CD4-positive, alpha-beta T cell treated with Interleukin-4 for 1 hour (primary cell): ENCODE data around the gene AGMAT.
"Not testable (repeated sequence)": the region's sequence is repeated elsewhere in the genome, so short reads cannot be mapped to it uniquely, and the experiment has no call there.

Source experiments
- DNase-seq, 2 donors: peaks; one replicate each; pipeline ENCODE4 v3.0.0-alpha.2; 2020 to 2022

Gene AGMAT

DNA sequence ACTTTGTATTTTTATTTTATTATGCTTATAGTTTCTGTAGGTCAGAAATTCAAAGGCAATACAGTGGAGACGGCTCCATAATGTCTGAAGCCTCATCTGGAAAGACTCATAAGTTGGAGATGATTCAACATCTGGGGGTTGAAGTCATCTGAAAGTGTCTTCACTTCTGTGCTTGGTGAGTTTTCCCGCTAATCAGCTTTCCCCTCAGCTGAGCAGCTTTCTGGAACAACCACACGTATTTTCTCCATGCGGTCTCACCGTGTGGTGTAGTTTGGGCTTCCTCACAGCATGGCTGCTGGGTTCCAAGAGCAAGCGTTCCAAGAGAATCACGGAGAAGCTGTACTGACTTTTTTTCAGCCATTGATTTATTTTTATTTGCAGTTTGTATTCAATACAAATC, 24.8 kb upstream of the AGMAT start:
- no peak for DNase-seq

DNA sequence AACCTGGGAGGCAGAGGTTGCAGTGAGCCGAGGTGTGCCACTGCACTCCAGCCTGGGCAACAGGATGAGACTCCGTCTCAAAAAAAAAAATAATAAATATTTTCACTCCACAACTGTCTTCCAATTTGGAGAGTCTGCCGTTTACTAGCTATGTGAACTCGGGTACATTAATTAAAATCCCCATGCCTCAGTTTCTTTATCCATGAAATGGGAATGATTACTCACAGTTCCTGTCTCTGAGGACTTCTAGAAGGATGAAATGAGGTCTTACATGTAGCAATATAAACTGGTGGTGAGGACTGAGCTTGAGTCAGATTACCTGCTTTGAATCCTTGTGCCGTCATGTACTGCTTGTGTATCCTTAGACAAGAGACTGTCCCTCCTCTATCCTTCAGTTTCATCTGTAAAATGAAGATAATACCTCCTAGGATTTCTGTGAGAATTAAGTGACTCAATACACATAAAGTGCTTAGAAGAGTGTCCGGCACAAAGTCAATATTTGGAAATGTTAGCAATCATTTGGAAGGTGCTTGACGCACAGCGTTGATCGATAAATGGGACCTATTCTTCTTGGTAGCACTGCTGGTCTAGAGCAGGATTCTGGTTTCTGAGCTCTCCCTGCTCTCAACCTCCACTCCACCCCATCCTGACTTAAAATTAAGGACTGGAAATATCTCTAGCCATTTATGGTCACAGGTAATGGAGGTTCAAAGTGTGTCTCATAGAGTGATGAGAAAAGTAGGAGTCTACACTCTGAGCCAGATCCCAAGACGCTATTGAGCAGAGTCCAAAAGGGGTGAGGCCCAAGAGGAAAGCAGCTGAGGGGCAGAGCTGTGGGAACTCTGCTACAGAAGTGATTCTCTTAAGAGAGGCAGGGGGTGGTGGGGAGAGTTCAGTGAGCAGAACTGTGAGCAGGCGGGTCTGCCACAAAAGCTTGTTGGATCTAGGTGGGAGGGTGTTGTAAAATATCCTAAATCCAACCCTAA, 20.8 kb upstream of the AGMAT start:
- DNase-seq: no peak

DNA sequence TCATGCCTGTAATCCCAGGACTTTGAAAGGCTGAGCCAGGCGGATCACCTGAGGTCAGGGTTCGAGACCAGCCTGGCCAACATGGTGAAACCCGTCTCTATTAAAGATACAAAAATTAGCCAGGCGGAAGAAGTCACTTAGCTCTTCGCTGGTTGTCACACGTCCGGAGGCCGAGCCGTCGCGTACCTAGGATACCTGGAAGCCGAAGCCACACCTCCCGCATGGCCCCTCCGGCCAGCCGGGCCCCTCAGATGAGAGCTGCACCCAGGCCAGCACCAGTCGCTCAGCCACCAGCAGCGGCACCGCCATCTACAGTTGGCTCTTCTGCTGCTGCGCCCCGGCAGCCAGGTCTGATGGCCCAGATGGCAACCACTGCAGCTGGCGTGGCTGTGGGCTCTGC, 19.5 kb upstream of the AGMAT start:
- DNase-seq: not testable (repeated sequence)

DNA sequence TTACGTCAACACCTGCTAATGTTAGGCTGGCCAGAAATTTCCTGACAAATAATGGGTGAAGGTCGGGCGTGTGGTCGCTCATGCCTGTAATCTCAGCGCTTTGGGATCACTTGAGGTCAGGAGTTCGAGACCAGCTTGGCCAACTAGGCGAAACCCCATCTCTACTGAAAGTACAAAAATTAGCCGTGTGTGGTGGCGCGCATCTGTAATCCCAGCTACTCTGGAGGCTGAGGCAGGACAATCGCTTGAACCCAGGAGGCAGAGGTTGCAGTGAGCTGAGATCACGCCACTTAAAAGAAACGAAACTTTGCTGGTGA, 19.1 kb upstream of the AGMAT start:
- DNase-seq: not testable (repeated sequence)

DNA sequence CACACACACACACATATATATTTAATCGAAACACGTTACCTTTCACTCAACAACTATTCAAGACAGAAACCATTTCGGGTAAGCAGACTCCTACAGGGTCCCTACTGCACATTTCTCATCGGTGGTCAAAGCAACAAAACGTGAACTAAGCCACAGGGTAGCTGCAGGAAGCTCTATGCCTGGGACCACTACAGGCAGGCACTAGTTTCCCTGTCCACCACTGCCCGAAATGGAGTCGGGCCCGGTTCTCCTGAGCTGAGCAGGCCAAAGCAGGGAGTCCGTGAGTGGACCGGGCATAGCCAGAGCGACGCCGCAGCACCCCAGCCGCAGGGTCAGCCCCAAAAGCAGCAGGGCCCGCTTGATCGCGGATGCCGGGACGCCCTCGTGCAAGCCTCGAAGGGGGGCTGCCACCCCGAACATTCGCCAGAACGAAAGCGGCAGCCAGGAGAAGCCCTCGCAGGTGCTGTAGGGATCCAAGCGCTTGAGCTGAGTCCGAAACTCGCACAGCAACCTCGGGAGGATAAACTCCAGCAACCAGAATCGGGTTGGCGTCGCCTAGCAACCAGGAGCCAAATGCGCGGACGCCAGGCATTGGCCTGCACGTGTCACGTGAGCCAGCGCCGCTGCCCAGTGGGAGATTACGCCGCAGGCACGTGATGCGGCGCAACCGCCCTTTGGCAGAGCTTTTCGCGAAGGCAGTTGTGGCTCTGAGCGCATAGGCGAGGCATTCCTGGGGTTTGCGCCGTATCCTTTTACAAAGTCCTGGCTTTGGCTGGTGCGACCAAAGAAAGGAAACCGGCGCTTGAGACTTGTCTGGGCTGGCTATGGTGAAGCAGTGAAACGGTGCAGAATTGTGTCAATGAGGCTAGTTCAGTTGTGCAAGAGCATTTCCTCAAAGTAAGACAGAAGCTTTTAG, 18.5 kb upstream of the AGMAT start:
- peak; percentile 93 to 94 for DNase-seq

DNA sequence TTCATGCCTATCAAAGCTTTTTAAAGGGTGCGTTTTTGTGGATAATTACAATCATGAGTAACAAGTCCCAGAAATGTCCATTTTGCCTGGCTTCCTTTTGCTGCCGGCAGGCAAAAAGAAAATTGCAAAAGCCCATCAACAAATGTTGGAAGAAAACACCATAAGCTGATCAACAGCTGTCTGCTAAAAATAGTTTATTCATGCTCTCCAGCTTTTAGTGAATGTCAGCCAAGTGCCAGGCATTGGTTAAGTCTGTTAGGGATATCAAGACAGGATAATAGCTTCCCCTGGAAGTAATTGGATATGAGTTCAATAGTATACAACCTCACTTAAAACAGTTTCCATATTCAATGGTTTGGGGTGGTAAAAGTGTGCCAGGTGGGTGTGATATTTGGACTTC, 13.6 kb upstream of the AGMAT start:
- DNase-seq: no peak

DNA sequence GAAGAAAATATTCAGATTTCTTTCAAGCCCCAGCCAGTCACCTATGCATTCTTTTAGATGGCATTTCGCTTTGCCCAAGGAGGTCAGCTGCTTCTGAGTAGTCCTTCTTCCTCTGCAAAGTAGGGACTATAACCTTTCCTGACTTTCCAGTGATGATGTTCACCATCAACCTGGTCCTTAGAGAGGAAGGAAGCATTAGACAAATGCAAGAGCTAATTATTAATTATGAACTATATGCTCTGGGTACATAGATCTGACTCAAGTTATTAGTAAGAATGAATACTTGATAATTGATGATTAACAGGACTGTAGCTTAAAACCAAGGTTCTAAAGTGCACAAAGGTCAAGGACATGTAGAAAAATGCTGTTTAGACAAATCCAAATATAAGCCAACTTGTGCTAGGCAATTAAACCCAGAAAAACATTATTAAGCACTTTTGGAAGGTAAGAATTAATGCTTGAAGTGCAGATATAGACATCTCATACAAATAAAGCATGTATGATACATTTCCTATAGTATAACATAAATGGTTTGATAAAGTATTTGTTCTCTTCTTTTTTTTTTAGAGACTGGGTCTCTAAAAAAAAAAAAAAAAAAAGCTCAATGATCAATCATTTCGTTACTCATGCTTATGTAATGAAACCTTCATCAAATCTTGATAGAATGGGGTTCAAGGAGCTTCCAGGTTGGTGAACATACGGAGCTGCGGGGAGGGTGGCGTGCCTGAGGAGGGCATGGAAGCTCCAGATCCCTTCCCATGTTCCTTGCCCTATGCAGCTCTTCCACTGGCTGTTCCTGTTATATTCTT, 11.2 kb upstream of the AGMAT start:
- no peak for DNase-seq

DNA sequence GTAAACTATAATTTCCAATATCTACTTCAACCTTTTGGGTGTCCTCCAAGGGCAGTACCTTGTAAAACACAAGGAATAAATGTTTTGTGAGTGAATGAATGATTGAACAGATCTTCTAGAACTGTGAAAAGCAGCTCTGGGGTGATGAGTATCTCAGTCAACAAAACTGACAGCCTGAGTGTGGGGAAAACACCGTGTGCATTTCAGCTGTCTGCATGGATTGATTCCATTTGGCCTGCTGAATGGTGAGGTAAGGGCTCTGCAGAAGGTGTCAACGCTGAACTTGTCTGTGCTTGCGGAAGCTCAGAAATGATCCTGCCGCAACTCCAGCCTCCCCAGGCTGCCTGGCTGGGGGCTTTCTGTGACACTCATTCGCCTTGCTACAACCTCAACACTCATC, 7.4 kb upstream of the AGMAT start:
- no peak for DNase-seq

DNA sequence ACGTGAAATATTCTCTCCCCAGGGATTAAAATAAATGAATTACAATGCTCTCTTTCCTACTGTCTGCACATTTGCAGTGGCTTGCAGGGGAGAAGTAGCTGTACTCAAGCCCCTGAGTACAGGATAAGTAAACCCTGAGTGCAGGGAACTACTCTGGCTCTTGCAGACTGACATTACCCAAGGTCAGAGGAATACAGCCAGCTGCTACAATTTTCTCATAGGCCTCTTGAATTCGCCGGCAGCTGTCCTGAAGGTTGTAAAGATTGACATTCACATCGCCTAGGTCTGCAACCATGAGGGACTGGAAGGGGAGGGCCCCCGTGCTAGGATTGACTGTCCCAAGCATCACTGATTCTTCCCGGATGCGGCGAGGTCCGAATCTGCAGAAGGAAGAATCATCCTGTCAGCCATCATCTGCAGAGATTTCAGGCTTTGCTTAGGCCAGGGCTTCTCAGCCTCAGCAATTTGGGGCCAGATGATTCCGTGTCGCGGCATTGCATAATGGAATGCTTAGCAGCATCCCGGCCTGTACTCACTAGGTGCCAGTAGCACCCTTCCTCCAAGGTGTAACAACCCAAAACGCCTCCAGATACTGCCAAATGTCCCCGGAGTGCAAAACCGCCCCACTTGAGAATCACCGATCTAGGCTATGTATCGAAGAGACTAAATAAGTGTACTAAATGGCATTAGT, 1.7 kb downstream of the AGMAT start:
- DNase-seq: no peak

DNA sequence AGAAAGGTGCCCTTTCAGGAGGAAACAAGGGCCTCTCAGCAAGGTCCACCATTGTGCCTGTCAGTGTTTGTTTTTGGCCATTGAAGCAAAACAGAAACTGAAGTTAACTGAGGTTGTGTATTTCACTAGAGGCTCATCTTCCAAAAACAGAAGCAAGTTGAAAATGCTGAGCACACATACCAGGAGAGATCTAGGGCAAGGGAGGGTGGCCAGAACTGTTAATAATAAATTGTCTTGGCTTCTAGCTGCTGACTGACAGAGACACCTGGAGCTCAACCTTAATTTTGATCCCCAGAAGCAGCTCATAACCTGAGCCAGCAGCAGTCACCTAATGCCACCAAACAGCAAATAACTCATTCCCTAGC, 5.2 kb downstream of the AGMAT start:
- DNase-seq: peak in 1 of 2 donors; percentile 11

DNA sequence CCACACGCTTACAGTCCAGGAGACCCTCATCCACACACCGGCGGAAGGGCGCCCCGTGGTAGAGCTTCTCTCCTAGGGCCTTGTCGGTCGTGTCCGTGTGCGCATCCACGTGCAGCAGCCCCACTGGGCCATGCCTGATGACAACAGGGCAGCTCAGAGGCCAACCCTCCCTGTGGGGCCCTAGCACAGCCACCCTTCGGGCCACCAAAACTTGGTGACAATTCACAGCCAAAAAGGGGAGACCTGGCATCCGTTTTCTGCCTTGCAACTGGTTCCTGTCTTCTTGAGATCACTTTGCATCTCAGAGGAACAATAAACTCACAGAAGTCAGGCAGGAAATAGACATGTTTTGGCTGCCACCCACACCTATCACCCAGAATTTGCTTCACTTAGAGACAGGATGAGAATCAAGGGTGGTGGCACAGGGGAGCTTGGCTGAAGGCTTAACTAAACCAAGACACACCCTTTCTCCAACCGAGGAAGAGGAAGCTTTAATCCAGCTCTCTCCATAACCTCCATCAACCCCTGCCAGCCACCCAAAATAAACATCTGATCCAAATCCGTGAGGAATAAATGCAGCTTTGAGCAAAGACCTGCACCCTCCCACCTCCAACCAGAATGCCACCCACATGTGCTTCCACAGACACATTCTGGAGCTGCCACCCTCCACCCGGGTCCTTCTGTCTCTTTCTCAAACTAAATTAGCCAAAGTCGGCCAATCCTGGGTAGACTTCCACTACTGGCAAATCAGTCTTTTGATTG, 5.7 kb downstream of the AGMAT start:
- DNase-seq: peak; percentile 27 to 48

DNA sequence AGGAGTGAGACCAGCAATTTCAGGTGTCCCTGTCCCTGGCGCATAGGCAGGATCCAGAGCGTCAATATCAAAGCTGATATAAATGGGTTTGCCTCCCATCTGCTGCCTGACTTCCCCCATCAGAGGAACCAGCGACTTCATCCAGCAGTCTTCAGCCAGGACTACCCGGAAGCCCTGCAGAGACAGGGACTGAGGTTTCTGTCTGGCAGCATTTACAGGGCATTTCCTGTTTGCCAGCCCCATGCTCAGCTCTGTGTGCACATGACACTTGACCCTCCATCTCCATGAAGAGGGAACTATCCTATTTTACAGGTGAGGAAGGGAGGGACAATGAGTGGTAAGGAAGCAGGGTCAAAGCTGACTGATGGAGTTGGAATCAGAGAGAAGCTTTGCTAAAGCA, 7.2 kb downstream of the AGMAT start:
- peak in 1 of 2 donors; percentile 10 for DNase-seq

DNA sequence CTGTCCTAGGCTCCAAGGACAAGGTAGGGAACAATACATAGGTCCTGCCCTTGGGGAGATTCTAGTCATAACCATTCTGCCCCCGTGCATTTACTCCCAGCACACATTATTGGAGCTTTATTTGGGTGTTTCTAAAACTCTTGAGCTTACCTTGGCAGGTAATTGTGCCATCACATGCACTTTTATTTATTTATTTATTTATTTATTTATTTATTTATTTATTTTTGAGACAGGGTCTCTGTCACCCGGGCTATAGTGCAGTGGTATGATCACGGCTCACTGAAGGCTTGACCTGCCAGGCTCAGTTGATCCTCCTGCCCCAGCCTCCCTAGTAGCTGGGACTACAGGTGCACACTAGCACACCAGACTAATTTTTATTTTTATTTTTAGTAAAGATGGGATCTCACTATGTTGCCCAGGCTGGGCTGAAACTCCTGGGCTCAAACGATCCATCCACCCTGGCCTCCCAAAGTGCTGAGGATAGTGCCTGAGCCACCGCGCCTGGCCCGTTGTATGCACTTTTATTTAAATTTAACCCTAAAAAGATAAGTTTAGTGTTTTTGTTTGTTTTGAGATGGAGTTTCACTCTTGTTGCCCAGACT, 9.2 kb downstream of the AGMAT start:
- DNase-seq: no peak

DNA sequence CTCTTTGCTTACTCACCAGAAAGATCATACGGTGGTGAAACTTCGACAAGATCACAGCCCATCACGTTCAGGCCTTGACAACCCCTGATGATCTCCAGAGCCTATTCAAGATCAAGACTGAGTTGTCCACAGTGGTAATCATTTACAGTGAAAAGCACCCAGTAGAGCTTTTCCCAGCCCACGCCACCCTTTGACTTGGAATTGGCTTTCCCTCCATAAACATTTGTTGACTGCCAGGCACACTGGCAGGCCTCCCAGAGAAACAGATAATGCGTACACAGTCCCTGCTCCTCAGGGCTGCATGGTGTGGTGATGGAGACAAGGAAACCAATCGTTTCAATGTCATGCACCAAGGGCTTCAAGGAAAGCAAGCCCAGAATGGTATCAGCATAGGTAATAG, 10.1 kb downstream of the AGMAT start:
- no peak for DNase-seq

DNA sequence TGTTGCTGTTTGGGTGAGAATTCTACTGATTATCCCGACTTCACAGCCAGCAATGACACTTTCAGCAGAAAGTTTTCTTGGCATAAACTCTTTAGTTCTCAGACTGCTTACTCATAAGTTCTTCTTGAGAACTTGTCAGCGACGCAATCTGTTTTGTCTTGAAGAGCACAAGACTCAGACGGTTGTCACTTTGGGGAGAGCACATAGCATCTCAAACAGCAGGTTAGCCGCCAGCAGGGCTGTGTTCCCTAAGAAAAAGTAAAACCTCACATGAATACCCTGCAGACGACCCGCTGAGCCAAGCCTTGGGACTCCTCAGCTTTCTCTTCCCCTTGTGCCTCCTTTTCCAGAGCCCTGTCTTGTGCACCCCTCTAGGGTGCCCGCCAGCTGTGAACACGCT, 11.4 kb downstream of the AGMAT start:
- no peak for DNase-seq

DNA sequence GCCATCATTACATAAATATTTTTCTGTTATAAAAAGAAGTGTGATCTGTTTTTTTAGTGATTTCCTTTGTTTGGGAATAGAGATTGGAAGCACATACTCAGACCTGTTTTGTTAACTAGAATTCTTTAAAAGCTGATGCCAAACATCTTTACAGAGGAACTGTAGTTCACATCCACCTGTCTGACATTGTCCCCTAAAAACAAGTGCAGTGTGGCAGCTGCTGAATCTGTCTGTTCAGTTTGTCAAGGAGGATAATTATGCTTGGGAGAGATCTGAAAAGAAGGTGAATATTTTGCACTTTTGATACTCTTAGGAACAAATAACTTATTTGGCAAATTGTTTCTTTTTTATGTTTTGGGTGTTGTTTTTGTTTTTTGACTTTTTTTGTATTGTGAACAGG, 13.6 kb downstream of the AGMAT start:
- DNase-seq: no peak

DNA sequence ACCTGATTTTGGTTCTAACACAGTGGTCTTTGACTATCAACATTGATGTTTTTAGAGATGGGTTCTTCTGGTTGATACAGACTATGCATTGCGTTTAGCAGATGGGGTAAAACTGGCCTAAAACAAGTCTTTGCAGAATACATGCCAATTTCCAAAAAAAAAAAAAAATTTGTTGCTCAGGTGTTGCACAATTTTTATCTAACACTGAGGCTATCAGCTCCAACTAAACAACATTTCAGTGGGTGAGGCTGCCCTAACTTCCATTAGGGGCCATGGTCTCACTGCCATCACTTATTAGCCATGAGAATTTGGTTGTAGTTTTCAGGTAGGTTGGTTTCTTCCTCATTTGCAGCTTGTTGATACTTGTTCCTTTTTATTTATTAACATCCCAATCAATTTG, 14.0 kb downstream of the AGMAT start:
- no peak for DNase-seq

DNA sequence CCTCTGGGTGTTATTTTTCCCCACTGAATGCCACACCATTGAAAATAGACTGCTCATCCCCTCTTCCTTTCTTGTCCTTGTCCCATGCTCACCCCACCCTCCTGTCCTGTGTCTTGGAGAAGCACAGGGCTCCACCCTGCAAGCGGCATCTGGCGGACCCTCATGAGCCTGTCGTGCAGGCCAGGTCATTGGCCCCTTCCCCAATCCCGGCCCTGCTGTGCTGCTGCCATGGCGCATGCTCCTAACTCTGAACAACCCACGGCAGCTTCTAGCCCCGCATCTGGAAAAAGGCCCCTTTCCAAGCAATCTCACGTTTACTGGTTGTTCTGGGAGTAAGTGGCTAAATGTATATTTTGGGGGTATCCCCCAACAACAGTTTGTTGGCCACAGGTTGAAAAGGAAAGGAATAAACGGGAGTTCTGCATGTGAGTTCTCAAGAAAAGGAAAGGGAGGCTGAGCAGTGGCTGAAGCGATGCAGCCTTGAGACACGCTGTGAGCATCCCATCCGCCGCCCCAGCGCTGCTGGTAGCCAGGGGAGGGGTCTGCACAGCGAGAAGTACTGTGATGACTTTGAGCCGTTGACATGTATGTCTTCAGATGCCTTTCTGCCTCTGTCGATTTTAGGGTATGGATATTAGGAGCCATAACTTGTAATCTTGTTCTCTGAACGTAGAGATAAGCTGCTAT, 16.3 kb downstream of the AGMAT start:
- no peak for DNase-seq

DNA sequence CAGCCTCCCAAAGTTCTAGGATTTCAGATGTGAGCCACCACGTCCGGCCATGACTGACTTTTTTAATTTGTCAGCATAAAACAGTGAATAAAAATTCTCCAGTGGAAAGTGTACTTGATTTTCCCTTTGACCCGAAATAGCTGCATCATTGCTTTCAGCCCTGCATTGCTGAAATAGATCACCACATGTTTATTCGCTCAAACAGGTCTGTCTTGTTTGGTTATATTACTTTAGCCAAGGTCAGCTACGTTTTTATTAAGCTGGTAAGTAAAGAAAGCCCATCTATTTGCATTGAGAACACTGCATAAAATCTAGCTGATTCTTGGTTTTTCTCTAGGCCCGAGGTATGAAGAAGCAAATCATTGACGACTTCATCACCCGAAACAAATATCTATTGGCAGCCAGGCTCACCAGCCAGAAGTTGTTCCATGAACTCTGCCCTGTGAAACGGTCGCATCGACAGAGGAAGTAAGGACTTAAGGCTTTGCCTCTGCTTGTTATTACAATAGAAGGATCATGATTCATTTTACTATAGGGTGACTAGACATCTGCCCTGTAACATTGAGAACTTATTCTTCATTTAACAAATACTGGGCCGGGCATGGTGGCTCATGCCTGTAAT, 25.6 kb downstream of the AGMAT start:
- DNase-seq: no peak

DNA sequence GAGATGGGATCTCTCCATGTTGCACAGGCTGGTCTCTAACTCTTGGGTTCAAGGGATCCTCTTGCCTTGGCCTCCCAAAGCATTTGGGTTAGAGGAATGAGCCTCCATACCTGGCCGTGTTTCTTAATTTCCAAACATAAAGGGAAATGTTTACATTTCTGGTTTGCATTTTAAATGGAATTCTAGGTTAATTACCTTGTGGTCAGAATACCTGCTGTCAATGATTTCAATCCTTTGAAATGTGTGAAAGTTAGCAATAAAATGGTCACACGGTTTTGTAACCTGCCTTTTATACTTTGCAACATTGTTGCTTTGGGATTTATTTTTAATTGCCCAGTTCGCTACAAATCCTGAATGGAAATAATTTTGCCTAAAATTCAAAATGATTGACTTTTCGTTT, 26.3 kb downstream of the AGMAT start:
- DNase-seq: no peak
